GM21360 (cell line): ENCODE measurements around the gene USH2A.

Experiments used
- ATAC-seq: cut with Tn5 transposase; IDR thresholded peaks from one replicate; pipeline ENCODE4 v1.9.1; 2021; ENCODE audit warnings: mild to moderate bottlenecking, moderate library complexity; ENCODE audit not compliant: unreplicated experiment

Gene USH2A

DNA sequence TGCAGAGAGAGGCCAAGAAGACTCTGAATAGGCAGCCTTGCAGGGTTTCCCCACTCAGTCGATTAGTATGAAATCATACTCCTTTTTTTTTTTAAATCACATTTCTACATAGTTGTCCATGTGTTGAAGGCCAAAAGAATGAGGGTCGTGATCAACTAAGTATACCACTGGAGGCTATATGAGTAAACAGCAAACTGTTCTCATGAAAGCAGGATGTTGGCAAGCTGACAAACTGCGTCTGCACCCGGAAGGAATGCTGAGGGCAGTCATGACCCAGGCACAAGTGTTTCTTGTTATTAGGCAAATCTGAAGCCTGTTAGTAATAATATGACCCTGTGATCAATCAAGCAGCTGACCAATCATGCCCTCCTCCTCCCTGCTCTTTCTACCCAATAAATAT, 213.2 kb downstream of the USH2A start:
- ATAC-seq, result no peak

GRCh38 chr1:216209125-216209524, 214.1 kb downstream of the USH2A start:
- no peak for ATAC-seq

GRCh38 chr1:216207154-216207553, 216.1 kb downstream of the USH2A start:
- no peak for ATAC-seq

DNA sequence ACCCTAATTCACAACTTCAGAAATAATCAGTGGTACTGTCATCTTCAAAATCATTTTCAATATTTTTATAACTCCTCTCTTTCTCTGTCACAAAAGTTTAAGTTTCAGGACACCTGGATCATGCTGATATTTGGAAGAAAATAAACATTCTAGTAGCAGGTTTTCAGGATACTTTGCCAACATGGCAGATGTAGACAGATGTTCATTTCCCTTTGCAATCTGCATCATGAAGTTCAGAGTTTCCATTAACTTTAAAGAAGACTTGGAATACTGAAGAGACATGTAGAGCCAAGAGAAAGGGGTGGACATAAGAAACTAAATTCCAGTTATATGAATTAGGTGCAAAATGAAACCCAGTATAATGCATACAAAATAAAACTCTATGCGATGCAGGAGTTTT, 218.1 kb downstream of the USH2A start:
- no peak for ATAC-seq

DNA sequence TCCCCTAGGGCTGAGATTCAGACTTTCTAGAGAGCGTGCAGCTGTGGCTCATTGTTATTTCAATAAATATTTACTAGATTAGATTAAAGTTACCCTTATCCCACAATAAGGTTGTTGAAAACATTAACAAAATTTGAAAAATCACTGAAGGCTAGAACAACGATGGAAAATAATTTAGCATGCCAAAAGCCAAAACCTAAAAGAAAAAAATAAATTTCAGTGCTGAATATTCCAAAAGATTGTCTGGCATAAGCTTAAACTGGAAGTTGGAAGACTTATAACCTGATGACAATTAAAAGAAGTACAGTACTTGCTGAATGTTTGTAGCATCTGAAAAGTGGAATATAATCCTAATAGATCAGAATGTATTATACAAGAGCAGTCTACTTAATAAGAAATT, 221.3 kb downstream of the USH2A start:
- ATAC-seq, result no peak

GRCh38 chr1:216200941-216201340, 222.3 kb downstream of the USH2A start:
- no peak for ATAC-seq

DNA sequence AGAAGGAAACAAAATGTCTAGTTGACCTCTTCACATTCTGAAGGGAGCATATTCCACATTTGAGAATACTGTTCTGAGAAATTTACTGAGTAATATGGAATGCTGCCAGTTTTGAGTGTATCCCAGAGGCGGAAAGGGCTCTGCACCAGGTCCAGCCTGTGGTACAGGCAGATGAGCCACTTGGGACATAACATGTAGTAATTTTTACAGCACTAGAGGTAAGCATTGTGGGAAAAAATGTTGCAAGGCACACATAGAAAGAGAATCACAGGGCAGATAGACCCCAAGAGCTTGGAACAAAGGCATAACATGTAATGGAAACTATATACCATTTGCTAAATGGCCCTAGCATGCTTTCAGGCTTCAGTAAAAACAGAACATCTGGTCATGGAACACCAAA, 228.5 kb downstream of the USH2A start:
- no peak for ATAC-seq

DNA sequence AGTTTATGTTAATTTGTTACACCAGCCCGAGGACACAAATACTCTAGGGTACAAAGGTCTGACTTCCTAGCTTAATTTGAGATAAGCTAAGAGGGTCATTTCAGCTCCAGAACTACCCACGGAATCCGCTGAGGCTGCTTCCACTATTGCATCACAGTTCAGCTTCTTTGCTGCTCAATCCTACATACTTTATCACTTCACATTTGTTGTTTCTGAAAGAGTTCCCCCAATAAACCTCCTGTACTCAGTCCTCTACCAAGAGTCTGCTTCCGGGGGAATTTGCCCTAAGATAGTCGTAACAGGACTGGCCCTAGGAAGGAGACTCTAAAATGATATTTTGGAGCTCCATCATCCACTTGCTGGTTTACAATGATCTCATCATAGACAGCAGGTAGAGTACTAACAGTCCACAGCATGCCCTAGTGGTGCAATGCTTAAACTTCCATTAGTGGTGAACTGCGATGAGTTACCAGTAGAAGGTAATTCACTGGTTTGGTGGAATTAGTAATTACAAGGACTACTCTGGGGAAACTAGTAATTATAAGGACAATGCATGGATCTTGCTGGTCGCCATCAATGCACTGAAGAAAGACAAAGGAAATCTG, 229.3 kb downstream of the USH2A start:
- no peak for ATAC-seq

GRCh38 chr1:216190438-216190837, 232.8 kb downstream of the USH2A start:
- ATAC-seq, result no peak

DNA sequence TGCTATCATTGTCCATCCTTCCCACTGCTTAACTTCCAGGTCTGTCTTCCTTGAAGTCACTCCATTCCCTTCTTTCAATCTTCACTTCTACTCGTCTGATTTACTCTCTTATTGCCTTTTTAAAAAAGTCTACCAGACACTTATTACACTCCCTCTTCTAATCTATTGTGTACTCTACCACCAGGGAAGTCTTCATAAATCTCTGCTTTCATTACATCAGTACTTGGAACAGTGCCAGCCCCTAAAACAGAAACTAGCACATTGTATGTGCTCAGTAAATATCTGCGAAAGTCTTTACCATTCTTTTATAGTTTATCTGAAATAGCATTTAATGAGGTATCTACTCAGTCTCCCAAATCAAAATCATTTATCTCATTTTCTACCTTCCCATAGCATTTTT, 236.4 kb downstream of the USH2A start:
- no peak for ATAC-seq

DNA sequence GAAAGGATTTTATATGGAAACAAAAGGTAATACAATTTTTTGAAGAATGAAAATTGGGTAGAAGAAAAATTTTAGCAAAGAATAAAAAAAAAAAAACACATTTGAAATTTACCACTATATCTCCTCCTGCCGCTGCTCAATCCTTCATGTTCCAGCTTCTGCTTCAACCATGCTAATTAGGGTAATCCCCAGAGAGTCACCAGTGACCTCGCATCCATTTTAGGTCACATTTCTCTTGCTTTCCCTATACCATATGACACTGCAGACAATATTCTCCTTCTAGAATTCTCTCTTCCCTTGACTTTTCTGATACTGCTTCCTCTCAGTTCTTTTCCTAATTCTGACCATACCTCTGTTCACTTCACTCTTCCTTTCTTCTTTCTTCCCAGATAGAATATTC, 237.1 kb downstream of the USH2A start:
- no peak for ATAC-seq

DNA sequence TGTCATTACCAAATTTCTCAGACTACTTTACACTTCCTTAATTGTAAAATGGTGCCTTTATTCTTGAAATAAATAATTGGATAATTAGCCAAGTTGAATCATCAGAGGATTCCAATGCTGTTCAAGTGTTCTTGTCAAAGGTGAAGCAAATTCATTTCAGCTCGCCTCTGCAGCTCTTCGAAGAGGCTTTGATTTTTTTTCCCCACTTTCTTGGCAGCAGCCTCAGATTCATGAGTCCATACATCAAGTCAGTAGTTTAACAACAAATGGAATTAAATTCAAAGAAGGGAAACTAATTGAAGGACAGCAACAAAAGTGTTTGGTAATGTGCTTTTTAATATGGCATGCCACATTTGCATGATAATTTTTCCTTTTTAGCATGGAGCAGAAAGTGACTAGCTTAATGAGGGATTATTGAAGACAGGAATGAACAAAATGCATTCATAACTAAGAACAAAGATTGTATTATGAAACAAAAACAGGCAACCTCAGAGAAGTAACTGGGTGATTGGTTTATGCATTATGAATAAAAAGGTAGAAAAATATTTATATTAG, 239.0 kb downstream of the USH2A start:
- no peak for ATAC-seq

DNA sequence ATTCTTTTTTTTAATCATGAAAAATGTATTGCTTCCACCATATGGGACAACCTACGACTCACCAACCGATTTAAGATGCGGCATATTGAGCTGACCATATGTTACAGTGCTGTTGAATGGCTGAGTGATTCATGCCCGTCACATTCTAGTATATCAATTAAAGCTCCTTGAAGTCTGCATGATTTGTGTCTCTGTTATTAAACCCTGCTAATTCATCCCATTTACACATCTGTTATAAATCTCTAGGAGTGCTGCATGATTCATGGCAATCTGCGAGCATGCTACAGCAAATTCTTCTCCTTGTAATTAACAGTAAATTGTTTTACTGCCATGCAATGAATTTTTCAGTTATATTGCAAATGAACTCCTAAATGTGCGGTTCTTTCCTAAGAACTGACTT, 239.8 kb downstream of the USH2A start:
- ATAC-seq, result no peak

- ATAC-seq, result no peak
These were observed 240.2 kb downstream of the USH2A start for GRCh38 chr1:216183007-216183406.

GRCh38 chr1:216181590-216181989, 241.7 kb downstream of the USH2A start:
- no peak for ATAC-seq

GRCh38 chr1:216178281-216178680, 245.0 kb downstream of the USH2A start:
- ATAC-seq, result no peak

- ATAC-seq, result no peak
These were observed 246.3 kb downstream of the USH2A start for GRCh38 chr1:216176970-216177369.

DNA sequence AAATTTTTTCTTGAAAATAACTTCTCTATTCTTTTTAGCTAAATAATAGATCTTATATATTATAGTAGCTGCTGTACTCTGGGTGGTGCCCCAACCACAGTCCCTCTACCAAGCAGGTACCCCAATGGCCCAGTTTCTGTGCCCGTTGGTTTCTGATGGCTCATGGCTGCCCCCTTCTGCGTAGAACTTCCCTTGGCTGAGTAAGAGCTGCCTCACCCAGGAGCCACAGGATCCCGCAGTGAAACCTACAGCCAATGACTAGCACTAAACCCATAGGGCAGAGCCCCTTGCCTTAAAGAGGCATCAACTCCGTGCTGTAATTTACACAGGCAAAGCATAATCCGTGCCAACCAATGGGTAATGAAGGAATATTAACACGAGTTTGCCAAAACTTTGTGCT, 247.5 kb downstream of the USH2A start:
- ATAC-seq, result no peak

- ATAC-seq, result no peak
These were observed 249.8 kb downstream of the USH2A start for GRCh38 chr1:216173376-216173995.

DNA sequence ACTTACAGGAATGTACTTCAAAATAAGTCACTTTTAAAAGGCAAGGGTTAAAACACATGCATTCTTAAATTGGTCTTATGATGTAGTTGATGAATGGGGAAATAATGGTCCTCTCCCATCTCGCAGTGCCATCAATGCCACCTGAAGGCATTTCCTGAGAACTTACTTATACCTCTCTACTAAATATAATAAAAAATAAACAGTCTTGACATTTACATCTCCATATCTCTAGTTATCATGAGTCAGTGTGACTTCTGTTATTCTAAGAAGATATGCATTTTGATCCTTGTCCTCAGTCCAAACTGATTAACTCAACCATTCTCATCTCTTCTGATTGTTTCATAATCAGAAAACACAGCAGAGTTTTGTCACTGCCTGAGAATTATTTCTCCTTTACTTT, 253.9 kb downstream of the USH2A start:
- ATAC-seq, result no peak

- ATAC-seq, result no peak
These were observed 254.7 kb downstream of the USH2A start for GRCh38 chr1:216168546-216168945.

DNA sequence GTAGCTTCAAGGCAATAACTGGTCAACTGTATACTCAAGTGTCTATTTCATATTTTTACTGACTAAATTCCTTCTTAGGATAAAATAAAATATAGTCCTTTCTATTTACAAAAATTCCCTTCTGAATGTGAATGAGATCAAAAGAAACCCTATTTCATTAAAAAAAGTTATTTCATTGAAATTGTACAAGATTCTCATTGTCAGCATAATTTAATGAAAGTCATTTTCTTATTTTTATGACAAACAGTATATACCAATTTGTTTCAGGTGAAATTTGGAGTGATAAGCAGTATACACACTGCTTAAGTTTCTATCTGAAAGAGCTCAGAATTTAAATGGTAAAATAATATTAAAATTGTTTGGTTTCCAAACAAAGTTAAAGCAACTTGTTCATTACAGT, 269.2 kb downstream of the USH2A start:
- ATAC-seq, result no peak

DNA sequence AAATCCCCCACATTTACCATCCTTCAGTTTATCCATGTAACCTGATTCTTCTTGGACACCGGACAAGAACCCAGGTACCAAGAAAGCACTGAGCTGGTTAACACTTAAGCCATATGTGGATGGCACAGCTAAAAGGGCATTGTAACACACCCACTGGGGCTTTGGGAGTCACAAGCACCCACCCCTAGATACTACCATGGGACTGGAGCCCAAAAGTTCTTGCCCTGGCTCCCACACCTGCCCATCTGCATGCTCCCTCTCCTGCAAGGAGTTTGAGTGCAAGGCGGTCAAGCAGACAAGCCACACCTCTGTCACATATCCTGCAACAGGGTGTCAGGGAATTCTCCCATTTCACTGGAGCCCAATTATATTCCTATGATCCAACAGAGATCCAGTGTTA, 270.1 kb downstream of the USH2A start:
- no peak for ATAC-seq
